ENCODE results near the gene GNG11. TPM values are rescaled to one million over a fixed set of nuclear protein-coding genes. Genes with fewer than 3 reads are reported as not detected.

The GNG11 gene
- polyA plus RNA-seq, 2 of the 4 experiments (the other 2 are of a cell fraction), result 31.1 to 33.4 TPM

DNA sequence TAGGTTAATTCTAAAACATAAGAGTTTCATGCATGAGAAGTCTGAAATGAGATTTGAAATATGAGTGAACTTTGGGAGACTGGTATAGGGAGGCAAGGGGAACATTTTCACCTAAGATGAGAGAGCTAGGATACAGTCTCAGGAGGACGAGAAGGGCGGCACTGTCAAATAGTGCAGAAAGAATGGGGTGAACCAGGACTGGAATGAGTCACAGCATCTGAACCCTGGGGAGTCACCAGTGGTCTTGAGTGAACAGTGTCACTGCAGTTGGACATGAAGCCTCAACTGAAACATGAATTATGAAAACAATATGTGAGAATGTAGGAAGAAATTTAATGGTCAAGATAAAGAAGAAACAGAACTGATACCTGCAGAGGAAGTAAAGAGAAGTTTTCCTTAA lies 33.8 kb downstream of the GNG11 start:
- Histone ChIP-seq H3K4me3 (no peak overlapping the region), H3K4me1 (no peaks in the 10 kb centered on the region), H3K9me3 (no peaks in the 10 kb centered on the region), H3K27ac (no peak overlapping the region), H3K4me2 (no peak overlapping the region)
- POLR2A ChIA-PET, result no interaction called here
- DNase-seq (ENCODE audit: low read depth in 1 of 2, low spot score in 1 of 2) (no peak), ATAC-seq (no peak), FAIRE-seq (peak; percentile 61)
- no peak for TF ChIP-seq POLR2A (IDR thresholded peaks at IDR 0.05; ENCODE audit: low read length)
- WGBS (ENCODE audit: missing lambda C conversion rate), result 89% methylated on average over 2 of the region's 2 CpGs
- CTCF ChIA-PET, result no interaction called here

DNA sequence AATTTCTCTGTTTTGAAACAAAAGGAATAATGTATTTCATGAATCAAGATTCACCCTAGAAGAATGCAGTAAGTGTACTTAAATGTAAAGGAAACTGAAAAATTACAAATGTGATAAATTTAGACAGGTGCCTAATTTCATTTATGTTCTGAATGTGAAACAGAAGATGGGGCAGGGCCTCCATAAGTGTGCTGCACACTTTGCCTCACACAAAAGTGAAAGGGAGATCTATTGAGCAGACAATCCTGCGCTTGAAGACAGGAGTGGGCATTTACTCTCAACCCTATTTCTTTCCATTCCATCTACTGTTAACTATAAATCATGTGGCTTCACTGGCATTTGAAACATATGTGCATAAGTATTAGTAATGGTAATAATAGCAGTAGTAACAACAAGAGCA lies 36.2 kb downstream of the GNG11 start:
- FAIRE-seq, result no peak
- H3K9me3 ChIP-seq, result no peaks in the 10 kb centered on the region
- no peaks in the 10 kb centered on the region for H3K4me1 ChIP-seq
- POLR2A ChIA-PET, result no interaction called here
- no peak for ATAC-seq
- H3K4me3 ChIP-seq, result no peak overlapping the region
- 94% methylated on average over 1 of the region's 1 CpG for WGBS (ENCODE audit: missing lambda C conversion rate)
- CTCF ChIA-PET, result interaction anchor here (1.7 kb wide), 1 partner anchor 69 kb away, joined by 4 read pairs; no protein-coding TSS in a partner anchor
- no peak overlapping the region for H3K27ac ChIP-seq
- DNase-seq (ENCODE audit: low read depth in 1 of 2, low spot score in 1 of 2), result no peak
- TF ChIP-seq HEYL (CRISPR knock-in tag; IDR thresholded peaks at IDR 0.05) (no peak), SREBF2 (IDR thresholded peaks at IDR 0.05) (no peak), HDAC2 (IDR thresholded peaks at IDR 0.05) (no peak), CHD2 (IDR thresholded peaks at IDR 0.05; ENCODE audit: low read length, partially characterized antibody) (no peak)
- H3K4me2 ChIP-seq, result no peak overlapping the region

DNA sequence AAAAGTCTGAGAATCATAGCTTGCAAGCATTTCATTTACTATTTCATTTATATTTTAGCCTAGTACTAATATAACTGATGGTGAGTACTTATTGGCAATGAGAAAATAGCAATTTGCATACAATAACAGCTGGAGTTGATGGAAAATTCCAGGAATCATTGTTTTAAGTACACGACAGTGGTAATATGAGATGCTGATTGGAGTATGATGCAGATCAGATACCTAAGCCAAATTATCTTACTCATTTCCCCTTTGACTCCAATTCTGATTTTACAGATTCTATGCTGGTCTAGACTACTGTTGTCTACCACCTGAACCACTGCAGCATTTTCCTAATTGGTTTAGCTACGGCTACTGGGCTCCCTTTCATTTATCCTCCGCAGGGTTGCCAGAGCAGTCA lies 36.7 kb downstream of the GNG11 start:
- WGBS (ENCODE audit: missing lambda C conversion rate), result 80% methylated on average over 3 of the region's 3 CpGs
- Histone ChIP-seq H3K4me2 (no peak overlapping the region), H3K4me1 (no peaks in the 10 kb centered on the region), H3K4me3 (no peak overlapping the region), H3K27ac (no peak overlapping the region), H3K9me3 (no peaks in the 10 kb centered on the region)
- no peak for DNase-seq (ENCODE audit: low read depth in 1 of 2, low spot score in 1 of 2)
- no peak for FAIRE-seq
- CTCF ChIA-PET, result no interaction called here
- POLR2A ChIA-PET, result no interaction called here
- no peak for ATAC-seq
- no peak for TF ChIP-seq RARB (CRISPR knock-in tag; IDR thresholded peaks at IDR 0.05)
- TF ChIP-seq, protein P1, sequence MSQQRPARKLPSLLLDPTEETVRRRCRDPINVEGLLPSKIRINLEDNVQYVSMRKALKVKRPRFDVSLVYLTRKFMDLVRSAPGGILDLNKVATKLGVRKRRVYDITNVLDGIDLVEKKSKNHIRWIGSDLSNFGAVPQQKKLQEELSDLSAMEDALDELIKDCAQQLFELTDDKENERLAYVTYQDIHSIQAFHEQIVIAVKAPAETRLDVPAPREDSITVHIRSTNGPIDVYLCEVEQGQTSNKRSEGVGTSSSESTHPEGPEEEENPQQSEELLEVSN (IDR thresholded peaks at IDR 0.05; ENCODE audit: borderline replicate concordance, low read depth), result no peak
- no peak for TF ChIP-seq NR3C1 (IDR thresholded peaks at IDR 0.05)
- TF ChIP-seq POLR2AphosphoS2 (conservative IDR thresholded peaks at IDR 0.05; ENCODE audit: low read length), result no peak
- TF ChIP-seq TP53 (CRISPR knock-in tag; IDR thresholded peaks at IDR 0.05), result no peak

DNA sequence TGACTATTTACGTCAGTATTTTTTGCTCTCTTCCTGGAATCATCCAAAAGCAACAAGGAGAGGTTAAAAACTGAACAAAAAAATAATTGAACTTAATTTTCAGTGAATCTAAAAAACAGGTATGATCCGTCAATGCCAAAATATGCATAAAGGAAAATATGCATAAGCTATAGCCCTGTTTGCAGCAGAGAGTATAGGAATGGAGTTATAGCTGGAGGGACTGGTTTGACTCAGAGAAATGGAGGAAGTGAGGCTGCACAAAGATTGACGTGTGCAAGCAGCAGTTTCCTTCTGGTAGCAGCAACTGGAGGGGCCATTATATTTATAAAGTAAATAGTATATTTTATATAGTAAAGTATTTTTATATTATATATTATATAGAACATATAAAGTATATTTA lies 37.1 kb downstream of the GNG11 start:
- Histone ChIP-seq H3K4me2 (no peak overlapping the region), H3K9me3 (no peaks in the 10 kb centered on the region), H3K4me3 (no peak overlapping the region), H3K4me1 (no peaks in the 10 kb centered on the region), H3K27ac (no peak overlapping the region)
- TF ChIP-seq ESRRA (IDR thresholded peaks at IDR 0.05; ENCODE audit: borderline replicate concordance, low read length), result no peak
- CTCF ChIA-PET, result no interaction called here
- POLR2A ChIA-PET, result no interaction called here
- FAIRE-seq, result no peak
- WGBS (ENCODE audit: missing lambda C conversion rate), result 88% methylated on average over 3 of the region's 3 CpGs
- DNase-seq (ENCODE audit: low read depth in 1 of 2, low spot score in 1 of 2), result no peak
- ATAC-seq, result no peak

DNA sequence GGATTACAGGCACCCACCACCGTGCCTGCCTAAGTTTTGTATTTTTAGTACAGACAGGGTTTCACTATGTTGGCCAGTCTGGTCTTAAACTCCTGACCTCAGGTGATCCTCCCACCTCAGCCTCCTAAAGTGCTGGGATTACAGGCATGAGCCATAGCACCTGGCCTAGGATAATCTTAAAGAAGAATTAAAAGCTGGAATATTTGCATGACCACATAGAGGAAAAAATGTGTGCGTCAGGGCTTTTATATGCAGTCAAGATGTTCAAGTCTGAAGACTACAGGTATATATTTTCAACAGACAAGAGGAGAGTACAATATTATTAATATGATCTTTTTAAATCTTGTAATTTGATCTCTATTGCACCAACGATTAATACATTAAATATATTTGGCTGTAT lies 39.5 kb downstream of the GNG11 start:
- ChIA-PET POLR2A (no interaction called here), CTCF (no interaction called here)
- Histone ChIP-seq H3K4me2 (no peak overlapping the region), H3K4me3 (no peak overlapping the region), H3K27ac (no peak overlapping the region), H3K9me3 (no peaks in the 10 kb centered on the region), H3K4me1 (no peaks in the 10 kb centered on the region)
- FAIRE-seq, result no peak
- ATAC-seq, result no peak
- TF ChIP-seq FOSB (CRISPR knock-in tag; IDR thresholded peaks at IDR 0.05), result no peak
- TF ChIP-seq ZC3H11A (IDR thresholded peaks at IDR 0.05), result no peak
- no peak for TF ChIP-seq JUNB (IDR thresholded peaks at IDR 0.05)
- no peak for TF ChIP-seq CHD4 (IDR thresholded peaks at IDR 0.05; ENCODE audit: borderline replicate concordance)
- no peak for TF ChIP-seq HEYL (CRISPR knock-in tag; IDR thresholded peaks at IDR 0.05)
- DNase-seq (ENCODE audit: low read depth in 1 of 2, low spot score in 1 of 2), result no peak
- 53% methylated on average over 3 of the region's 3 CpGs for WGBS (ENCODE audit: missing lambda C conversion rate)

DNA sequence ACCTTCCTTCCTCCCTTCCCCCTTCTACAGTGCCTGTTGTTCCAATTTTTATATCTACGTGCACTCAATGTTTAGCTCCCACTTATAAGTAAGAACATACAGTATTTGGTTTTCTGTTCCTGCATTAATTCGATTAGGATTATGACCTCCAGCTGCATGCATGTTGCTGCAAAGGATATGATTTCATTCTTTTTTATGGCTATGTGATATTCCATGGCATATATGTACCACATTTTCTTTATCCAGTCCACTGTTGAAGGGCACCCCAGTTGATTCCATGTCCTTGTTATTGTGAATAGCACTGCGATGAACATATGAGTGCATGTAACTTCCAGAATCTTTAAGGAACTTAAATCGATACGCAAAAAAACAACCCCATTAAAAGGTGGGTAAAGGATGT lies 42.7 kb downstream of the GNG11 start:
- 76% methylated on average over 5 of the region's 5 CpGs for WGBS (ENCODE audit: missing lambda C conversion rate)
- no peak for TF ChIP-seq JUNB (IDR thresholded peaks at IDR 0.05)
- no peak for TF ChIP-seq EHMT2 (IDR thresholded peaks at IDR 0.05; ENCODE audit: low read depth)
- TF ChIP-seq ZC3H11A (IDR thresholded peaks at IDR 0.05), result no peak
- TF ChIP-seq ZFP36 (IDR thresholded peaks at IDR 0.05; ENCODE audit: borderline replicate concordance, partially characterized antibody), result no peak
- TF ChIP-seq HOXB5 (CRISPR knock-in tag; IDR thresholded peaks at IDR 0.05), result no peak
- TF ChIP-seq SMC3 (IDR thresholded peaks at IDR 0.05), result no peak
- TF ChIP-seq, protein P1 (IDR thresholded peaks at IDR 0.05; ENCODE audit: borderline replicate concordance, low read depth), result no peak
- TF ChIP-seq ZSCAN20 (CRISPR knock-in tag; IDR thresholded peaks at IDR 0.05), result no peak
- TF ChIP-seq CHD4 (IDR thresholded peaks at IDR 0.05; ENCODE audit: borderline replicate concordance), result no peak
- TF ChIP-seq HOXB13 (CRISPR knock-in tag; IDR thresholded peaks at IDR 0.05; ENCODE audit: low read depth), result no peak
- no peak for TF ChIP-seq ZNF302 (CRISPR knock-in tag; IDR thresholded peaks at IDR 0.05)
- TF ChIP-seq, protein P2, sequence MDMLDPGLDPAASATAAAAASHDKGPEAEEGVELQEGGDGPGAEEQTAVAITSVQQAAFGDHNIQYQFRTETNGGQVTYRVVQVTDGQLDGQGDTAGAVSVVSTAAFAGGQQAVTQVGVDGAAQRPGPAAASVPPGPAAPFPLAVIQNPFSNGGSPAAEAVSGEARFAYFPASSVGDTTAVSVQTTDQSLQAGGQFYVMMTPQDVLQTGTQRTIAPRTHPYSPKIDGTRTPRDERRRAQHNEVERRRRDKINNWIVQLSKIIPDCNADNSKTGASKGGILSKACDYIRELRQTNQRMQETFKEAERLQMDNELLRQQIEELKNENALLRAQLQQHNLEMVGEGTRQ (IDR thresholded peaks at IDR 0.05), result no peak
- TF ChIP-seq PHF8 (IDR thresholded peaks at IDR 0.05; ENCODE audit: borderline replicate concordance, low read depth), result no peak
- TF ChIP-seq POLR2A (IDR thresholded peaks at IDR 0.05; ENCODE audit: low read length), result no peak
- no peak for TF ChIP-seq NFE2L2 (conservative IDR thresholded peaks at IDR 0.05; ENCODE audit: low read length)

More for the DNA sequence above, 42.7 kb downstream of the GNG11 start:
- POLR2A ChIA-PET, result no interaction called here
- DNase-seq (ENCODE audit: low read depth in 1 of 2, low spot score in 1 of 2) (no peak), ATAC-seq (no peak), FAIRE-seq (no peak)
- Histone ChIP-seq H3K9me3 (no peaks in the 10 kb centered on the region), H3K27ac (no peak overlapping the region), H3K4me1 (no peaks in the 10 kb centered on the region), H3K4me2 (no peak overlapping the region), H3K4me3 (no peak overlapping the region)
- CTCF ChIA-PET, result no interaction called here

Measured in A549 (cell line).